Fibroblast of skin of left quadriceps (primary cell): ENCODE measurements around the gene RBM4B.

Experiments
- DNase-seq, 2 experiments: peaks; one replicate each; pipeline ENCODE4 v3.0.0-alpha.2; 2013; ENCODE audit warnings: low read depth in 2 of 2

RBM4B gene

GRCh38 chr11:66706989-66707388 is 29.3 kb upstream of the RBM4B start:
- no peak for DNase-seq

- no peak for DNase-seq
Observed at GRCh38 chr11:66705587-66706335, 28.1 kb upstream of the RBM4B start.

GRCh38 chr11:66704659-66705360 is 27.1 kb upstream of the RBM4B start:
- DNase-seq, result no peak

- DNase-seq, result no peak
Observed at GRCh38 chr11:66701432-66702240, 23.9 kb upstream of the RBM4B start.

- no peak for DNase-seq
Observed at GRCh38 chr11:66700742-66701141, 23.1 kb upstream of the RBM4B start.

GRCh38 chr11:66700337-66700736 is 22.6 kb upstream of the RBM4B start:
- DNase-seq, result no peak

GRCh38 chr11:66698491-66698890 is 20.8 kb upstream of the RBM4B start:
- no peak for DNase-seq

- no peak for DNase-seq
Observed at GRCh38 chr11:66697988-66698387, 20.3 kb upstream of the RBM4B start.

GRCh38 chr11:66696146-66696545 is 18.5 kb upstream of the RBM4B start:
- no peak for DNase-seq

- DNase-seq, result peak; percentile 89 to 90
Observed at GRCh38 chr11:66694732-66695207, 17.1 kb upstream of the RBM4B start.

- DNase-seq, result no peak
Observed at GRCh38 chr11:66694056-66694410, 16.3 kb upstream of the RBM4B start.

GRCh38 chr11:66693356-66694055 is 15.8 kb upstream of the RBM4B start:
- DNase-seq, result no peak

GRCh38 chr11:66692871-66693331 is 15.2 kb upstream of the RBM4B start:
- DNase-seq, result no peak

- DNase-seq, result no peak
Observed at GRCh38 chr11:66692446-66692845, 14.8 kb upstream of the RBM4B start.

GRCh38 chr11:66691311-66691980 is 13.8 kb upstream of the RBM4B start:
- no peak for DNase-seq

GRCh38 chr11:66689661-66690590 is 12.2 kb upstream of the RBM4B start:
- no peak for DNase-seq

GRCh38 chr11:66688561-66689534 is 11.2 kb upstream of the RBM4B start:
- no peak for DNase-seq

GRCh38 chr11:66687831-66688281 is 10.2 kb upstream of the RBM4B start:
- no peak for DNase-seq
